H9 (cell line): ENCODE results near the gene TACC2. TPM values are rescaled to one million over a fixed set of nuclear protein-coding genes. Genes with fewer than 3 reads are reported as not detected.

Source experiments
- DNase-seq: peaks from one replicate; pipeline ENCODE4 v3.0.0-alpha.2; 2017
- H2AFZ ChIP-seq: one replicate; pipeline ENCODE4 v1.6.1; 2013; ENCODE audit warnings: mild to moderate bottlenecking, low read length, control low read depth, moderate library complexity
- H2AK5ac ChIP-seq: 2 replicates; pipeline ENCODE4 v1.6.1; 2013; ENCODE audit warnings: low read length, control low read depth, mixed read lengths; ENCODE audit not compliant: insufficient read length
- H2BK120ac ChIP-seq: one replicate; pipeline ENCODE4 v1.6.1; 2013; ENCODE audit warnings: low read depth, mild to moderate bottlenecking, low read length, control low read depth, inconsistent platforms; ENCODE audit not compliant: poor library complexity, severe bottlenecking
- H2BK12ac ChIP-seq: 2 replicates; pipeline ENCODE4 v1.6.1; 2013; ENCODE audit warnings: low read length, control low read depth, mixed read lengths, low read depth; ENCODE audit not compliant: insufficient read length
- H2BK15ac ChIP-seq: 2 replicates; pipeline ENCODE4 v1.6.1; 2013; ENCODE audit warnings: low read depth, low read length, control low read depth
- H2BK20ac ChIP-seq: one replicate; pipeline ENCODE4 v1.6.1; 2013; ENCODE audit warnings: low read depth, mild to moderate bottlenecking, low read length, control low read depth, inconsistent platforms; ENCODE audit not compliant: poor library complexity, severe bottlenecking
- H2BK5ac ChIP-seq: 2 replicates; pipeline ENCODE4 v1.6.1; 2013; ENCODE audit warnings: low read length, control low read depth, mixed read lengths; ENCODE audit not compliant: insufficient read length
- H3K14ac ChIP-seq: 2 replicates; pipeline ENCODE4 v1.6.1; 2013; ENCODE audit warnings: low read length, control low read depth; ENCODE audit not compliant: insufficient read depth
- H3K18ac ChIP-seq: 2 replicates; pipeline ENCODE4 v1.6.1; 2013; ENCODE audit warnings: low read depth, mild to moderate bottlenecking, mixed read lengths, low read length, control low read depth; ENCODE audit not compliant: insufficient read length
- H3K23ac ChIP-seq: 2 replicates; pipeline ENCODE4 v1.6.1; 2013; ENCODE audit warnings: low read length, control low read depth, mixed read lengths, low read depth; ENCODE audit not compliant: insufficient read length
- H3K23me2 ChIP-seq: 2 replicates; pipeline ENCODE4 v1.6.1; 2013; ENCODE audit warnings: low read depth, mild to moderate bottlenecking, mixed read lengths, low read length, control low read depth; ENCODE audit not compliant: insufficient read length, poor library complexity, severe bottlenecking
- H3K27ac ChIP-seq: 2 replicates; pipeline ENCODE4 v1.5.1; 2013; ENCODE audit warnings: low read length, control low read depth, mixed read lengths, low read depth; ENCODE audit not compliant: insufficient read length
- H3K27me3 ChIP-seq: 2 replicates; pipeline ENCODE4 v1.6.1; 2013; ENCODE audit warnings: low read length, control low read depth, inconsistent platforms; ENCODE audit not compliant: insufficient read depth
- H3K4ac ChIP-seq: 2 replicates; pipeline ENCODE4 v1.6.1; 2013; ENCODE audit warnings: low read depth, mild to moderate bottlenecking, control low read depth, inconsistent platforms, low read length, moderate library complexity
- H3K4me1 ChIP-seq: 2 replicates; pipeline ENCODE4 v1.6.1; 2013; ENCODE audit warnings: low read length, control low read depth, inconsistent platforms; ENCODE audit not compliant: insufficient read depth
- H3K4me2 ChIP-seq: 2 replicates; pipeline ENCODE4 v1.6.1; 2013; ENCODE audit warnings: low read length, control low read depth, mixed read lengths; ENCODE audit not compliant: insufficient read length, insufficient read depth
- H3K56ac ChIP-seq: 2 replicates; pipeline ENCODE4 v1.6.1; 2013; ENCODE audit warnings: low read depth, mild to moderate bottlenecking, mixed read lengths, low read length, control low read depth; ENCODE audit not compliant: insufficient read length
- H3K79me1 ChIP-seq: 2 replicates; pipeline ENCODE4 v1.6.1; 2013; ENCODE audit warnings: low read depth, mild to moderate bottlenecking, moderate library complexity, low read length, control low read depth, inconsistent platforms; ENCODE audit not compliant: insufficient read depth, poor library complexity, severe bottlenecking
- H3K79me2 ChIP-seq: 2 replicates; pipeline ENCODE4 v1.6.1; 2013; ENCODE audit warnings: low read length, control low read depth, inconsistent platforms; ENCODE audit not compliant: insufficient read depth
- H3K9ac ChIP-seq: 2 replicates; pipeline ENCODE4 v1.6.1; 2013; ENCODE audit warnings: low read length, control low read depth, mixed read lengths; ENCODE audit not compliant: insufficient read length; ENCODE audit errors: extremely low read depth
- H3K9me3 ChIP-seq: one replicate; pipeline ENCODE4 v1.6.1; 2013; ENCODE audit warnings: low read depth, low read length, inconsistent platforms; ENCODE audit not compliant: control insufficient read depth
- H3T11ph ChIP-seq: one replicate; pipeline ENCODE4 v1.6.1; 2013; ENCODE audit warnings: mild to moderate bottlenecking, low read length, control low read depth, inconsistent platforms
- H4K20me1 ChIP-seq: one replicate; pipeline ENCODE4 v1.6.1; 2013; ENCODE audit not compliant: control insufficient read depth, insufficient read length, insufficient read depth
- H4K5ac ChIP-seq: 2 replicates; pipeline ENCODE4 v1.6.1; 2013; ENCODE audit warnings: low read depth, mild to moderate bottlenecking, mixed read lengths, low read length, control low read depth; ENCODE audit not compliant: insufficient read length
- H4K8ac ChIP-seq: replicated peaks from 2 replicates; pipeline ENCODE4 v1.6.1; 2013; ENCODE audit warnings: low read length, control low read depth, mixed read lengths, low read depth; ENCODE audit not compliant: insufficient read length
- H4K91ac ChIP-seq: 2 replicates; pipeline ENCODE4 v1.6.1; 2013; ENCODE audit warnings: low read depth, mild to moderate bottlenecking, moderate library complexity, mixed read lengths, low read length, control low read depth; ENCODE audit not compliant: insufficient read length
- H3K27ac Mint-ChIP-seq, 3 experiments: 2 replicates in 2 of 3; 3 replicates in 1 of 3; pipeline ENCODE4 v1.8.0; 2020 to 2021; ENCODE audit warnings: mixed read lengths in 3 of 3, mild to moderate bottlenecking in 1 of 3, moderate library complexity in 1 of 3
- H3K27me3 Mint-ChIP-seq: 2 replicates; pipeline ENCODE4 v1.8.0; 2021; ENCODE audit warnings: low read depth, mild to moderate bottlenecking, moderate library complexity, mixed read lengths
- H3K36me3 Mint-ChIP-seq, 3 experiments: 2 replicates in 2 of 3; 3 replicates in 1 of 3; pipeline ENCODE4 v1.8.0; 2020 to 2021; ENCODE audit warnings: low read depth in 3 of 3, mixed read lengths in 3 of 3; ENCODE audit not compliant: insufficient read depth in 1 of 3
- H3K4me1 Mint-ChIP-seq, 2 experiments: 2 replicates each; pipeline ENCODE4 v1.8.0; 2020; ENCODE audit warnings: mixed read lengths in 2 of 2
- H3K4me3 Mint-ChIP-seq, 2 experiments: 2 replicates in 1 of 2; 3 replicates in 1 of 2; pipeline ENCODE4 v1.8.0; 2020 to 2021; ENCODE audit warnings: mild to moderate bottlenecking in 2 of 2, mixed read lengths in 2 of 2, moderate library complexity in 1 of 2
- H3K9me3 Mint-ChIP-seq, 2 experiments: 2 replicates in 1 of 2; 3 replicates in 1 of 2; pipeline ENCODE4 v1.8.0; 2020; ENCODE audit warnings: mild to moderate bottlenecking in 2 of 2, mixed read lengths in 2 of 2, moderate library complexity in 1 of 2
- WGBS: extraction: QIAGEN DNeasy Blood & Tissue Kit; methylation state at CpG from one replicate; pipeline ENCODE4 v1.1.7; 2013; ENCODE audit warnings: missing lambda C conversion rate, low lambda C conversion rate, mixed read lengths; ENCODE audit not compliant: insufficient read length; ENCODE audit errors: extremely low coverage; 5-methylcytosine and 5-hydroxymethylcytosine counted together
- total RNA-seq: library from RNA; stranded (reverse); gene quantifications from 2 replicates; pipeline ENCODE4 v1.2.1, GENCODE V29; 2021
- TF ChIP-seq, protein P1 (sequence below): fragments of 200-600 bp; sonication (generic); conservative IDR thresholded peaks from 3 replicates; pipeline ENCODE4 v1.8.0; 2021; ENCODE audit warnings: antibody characterized with exemption, mild to moderate bottlenecking

Gene TACC2
- total RNA-seq, 1 experiment from 2014 or later, result 58.1 TPM

DNA sequence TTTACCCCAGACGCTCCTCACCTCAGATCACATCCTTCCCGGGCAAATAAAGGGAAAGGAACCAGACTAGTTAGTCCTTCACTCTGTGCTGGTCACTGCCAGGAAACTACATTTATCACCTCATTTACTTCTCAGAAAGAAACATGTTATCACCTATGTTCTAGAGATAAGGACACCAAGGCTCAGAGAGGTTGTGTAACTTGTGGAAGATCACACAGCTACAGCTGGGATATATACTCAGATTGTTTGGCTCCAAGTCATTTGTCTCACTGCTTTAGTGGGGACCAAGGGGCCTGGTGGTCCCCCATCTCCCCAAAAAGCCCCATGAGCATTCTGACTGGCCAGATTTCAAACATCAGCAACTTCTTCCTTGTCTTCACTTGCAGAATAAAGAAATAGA, 264.6 kb downstream of the TACC2 start:
- Mint-ChIP-seq H3K9me3 (no peaks in the 10 kb centered on the region), H3K27me3 (no peaks in the 10 kb centered on the region), H3K27ac (no peak overlapping the region), H3K36me3 (peaks cover 19 to 39% (median 29%) of the 10 kb centered on the region in 3 experiments; a peak in 6 of 7 replicates), H3K4me1 (peaks cover 8 to 25% of the 10 kb centered on the region in 2 experiments), H3K4me3 (no peak overlapping the region)
- Histone ChIP-seq H3K23ac (no peak overlapping the region), H2AK5ac (no peak overlapping the region), H3K23me2 (no peaks in the 10 kb centered on the region), H3K9ac (no peak overlapping the region), H3K27ac (no peak overlapping the region), H4K8ac (no peak overlapping the region), H3K79me2 (no peaks in the 10 kb centered on the region), H3K18ac (no peak overlapping the region), H3K9me3 (no peaks in the 10 kb centered on the region), H4K20me1 (no peaks in the 10 kb centered on the region), H3K4ac (no peak overlapping the region), H4K91ac (no peak overlapping the region), H2BK120ac (no peak overlapping the region), H3K14ac (no peak overlapping the region), H4K5ac (no peak overlapping the region), H3K56ac (no peak overlapping the region), H2BK5ac (no peak overlapping the region), H2AFZ (no peak overlapping the region), H3K4me2 (no peak overlapping the region), H3K4me1 (no peaks in the 10 kb centered on the region), H2BK20ac (no peak overlapping the region), H3K79me1 (no peaks in the 10 kb centered on the region), H3T11ph (no peak overlapping the region), H3K27me3 (no peaks in the 10 kb centered on the region), H2BK15ac (no peak overlapping the region), H2BK12ac (no peak overlapping the region)
- no peak for DNase-seq
- WGBS, result no CpG with 5 or more reads among the region's 2 CpGs
- TF ChIP-seq, protein P1, sequence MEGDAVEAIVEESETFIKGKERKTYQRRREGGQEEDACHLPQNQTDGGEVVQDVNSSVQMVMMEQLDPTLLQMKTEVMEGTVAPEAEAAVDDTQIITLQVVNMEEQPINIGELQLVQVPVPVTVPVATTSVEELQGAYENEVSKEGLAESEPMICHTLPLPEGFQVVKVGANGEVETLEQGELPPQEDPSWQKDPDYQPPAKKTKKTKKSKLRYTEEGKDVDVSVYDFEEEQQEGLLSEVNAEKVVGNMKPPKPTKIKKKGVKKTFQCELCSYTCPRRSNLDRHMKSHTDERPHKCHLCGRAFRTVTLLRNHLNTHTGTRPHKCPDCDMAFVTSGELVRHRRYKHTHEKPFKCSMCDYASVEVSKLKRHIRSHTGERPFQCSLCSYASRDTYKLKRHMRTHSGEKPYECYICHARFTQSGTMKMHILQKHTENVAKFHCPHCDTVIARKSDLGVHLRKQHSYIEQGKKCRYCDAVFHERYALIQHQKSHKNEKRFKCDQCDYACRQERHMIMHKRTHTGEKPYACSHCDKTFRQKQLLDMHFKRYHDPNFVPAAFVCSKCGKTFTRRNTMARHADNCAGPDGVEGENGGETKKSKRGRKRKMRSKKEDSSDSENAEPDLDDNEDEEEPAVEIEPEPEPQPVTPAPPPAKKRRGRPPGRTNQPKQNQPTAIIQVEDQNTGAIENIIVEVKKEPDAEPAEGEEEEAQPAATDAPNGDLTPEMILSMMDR, result no peak
